Progenitor cell of endocrine pancreas (in vitro differentiated cells): Measurements from ENCODE around the gene ZCCHC8. TPM values are rescaled to one million over a fixed set of nuclear protein-coding genes. Genes with fewer than 3 reads are reported as not detected.

ENCODE experiments used
- DNase-seq: peaks from one replicate; pipeline ENCODE4 v3.0.0; 2021; ENCODE audit warnings: low spot score; ENCODE audit not compliant: unreplicated experiment
- H3K27ac Mint-ChIP-seq: 2 replicates; pipeline ENCODE4 v1.8.0; 2021; ENCODE audit warnings: mild to moderate bottlenecking, moderate library complexity, mixed read lengths
- H3K27me3 Mint-ChIP-seq: 2 replicates; pipeline ENCODE4 v1.8.0; 2021; ENCODE audit warnings: mixed read lengths
- H3K36me3 Mint-ChIP-seq: 2 replicates; pipeline ENCODE4 v1.8.0; 2022; ENCODE audit warnings: mixed read lengths; ENCODE audit not compliant: insufficient read depth
- H3K4me1 Mint-ChIP-seq: 2 replicates; pipeline ENCODE4 v1.8.0; 2021; ENCODE audit warnings: low read depth, mixed read lengths
- H3K4me3 Mint-ChIP-seq: 2 replicates; pipeline ENCODE4 v1.8.0; 2021; ENCODE audit warnings: low read depth, mild to moderate bottlenecking, moderate library complexity, mixed read lengths
- H3K9me3 Mint-ChIP-seq: 2 replicates; pipeline ENCODE4 v1.8.0; 2021; ENCODE audit warnings: low read depth, mixed read lengths
- total RNA-seq: library from RNA; stranded (reverse); gene quantifications from 2 replicates; pipeline ENCODE4 v1.2.1, GENCODE V29; 2021
- TF ChIP-seq, protein P1 (sequence below): fragments of 200-600 bp; sonication (generic); IDR thresholded peaks from one replicate; pipeline ENCODE4 v1.5.0; 2021; ENCODE audit warnings: antibody characterized with exemption, mild to moderate bottlenecking; ENCODE audit not compliant: unreplicated experiment

Gene ZCCHC8
- total RNA-seq, 1 donor from 2014 or later = 33.4 TPM

DNA sequence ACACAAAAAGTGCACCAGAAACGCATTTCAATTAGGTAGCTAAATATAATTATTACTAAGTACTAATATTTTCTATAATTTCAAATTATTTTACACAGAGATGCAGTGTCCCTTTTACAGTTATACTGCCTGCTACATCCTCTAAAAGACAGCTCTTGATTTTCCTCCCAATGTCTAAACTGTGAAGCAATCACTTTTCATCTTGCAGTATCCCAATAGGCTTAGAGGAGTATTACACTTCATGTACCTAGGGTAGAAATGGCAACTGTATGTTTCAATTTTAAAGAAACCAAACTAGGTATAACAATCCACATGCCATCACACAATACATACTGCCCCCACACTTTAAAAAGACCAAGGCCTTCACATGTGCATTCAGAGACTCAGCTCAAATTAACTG lies 18.7 kb upstream of the ZCCHC8 start:
- Mint-ChIP-seq H3K27ac (no peak overlapping the region), H3K4me3 (no peak overlapping the region), H3K27me3 (no peaks in the 10 kb centered on the region), H3K36me3 (peaks cover 39% of the 10 kb centered on the region), H3K4me1 (peaks cover 20% of the 10 kb centered on the region), H3K9me3 (no peaks in the 10 kb centered on the region)
- DNase-seq = no peak
- TF ChIP-seq, protein P1, sequence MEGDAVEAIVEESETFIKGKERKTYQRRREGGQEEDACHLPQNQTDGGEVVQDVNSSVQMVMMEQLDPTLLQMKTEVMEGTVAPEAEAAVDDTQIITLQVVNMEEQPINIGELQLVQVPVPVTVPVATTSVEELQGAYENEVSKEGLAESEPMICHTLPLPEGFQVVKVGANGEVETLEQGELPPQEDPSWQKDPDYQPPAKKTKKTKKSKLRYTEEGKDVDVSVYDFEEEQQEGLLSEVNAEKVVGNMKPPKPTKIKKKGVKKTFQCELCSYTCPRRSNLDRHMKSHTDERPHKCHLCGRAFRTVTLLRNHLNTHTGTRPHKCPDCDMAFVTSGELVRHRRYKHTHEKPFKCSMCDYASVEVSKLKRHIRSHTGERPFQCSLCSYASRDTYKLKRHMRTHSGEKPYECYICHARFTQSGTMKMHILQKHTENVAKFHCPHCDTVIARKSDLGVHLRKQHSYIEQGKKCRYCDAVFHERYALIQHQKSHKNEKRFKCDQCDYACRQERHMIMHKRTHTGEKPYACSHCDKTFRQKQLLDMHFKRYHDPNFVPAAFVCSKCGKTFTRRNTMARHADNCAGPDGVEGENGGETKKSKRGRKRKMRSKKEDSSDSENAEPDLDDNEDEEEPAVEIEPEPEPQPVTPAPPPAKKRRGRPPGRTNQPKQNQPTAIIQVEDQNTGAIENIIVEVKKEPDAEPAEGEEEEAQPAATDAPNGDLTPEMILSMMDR = no peak

DNA sequence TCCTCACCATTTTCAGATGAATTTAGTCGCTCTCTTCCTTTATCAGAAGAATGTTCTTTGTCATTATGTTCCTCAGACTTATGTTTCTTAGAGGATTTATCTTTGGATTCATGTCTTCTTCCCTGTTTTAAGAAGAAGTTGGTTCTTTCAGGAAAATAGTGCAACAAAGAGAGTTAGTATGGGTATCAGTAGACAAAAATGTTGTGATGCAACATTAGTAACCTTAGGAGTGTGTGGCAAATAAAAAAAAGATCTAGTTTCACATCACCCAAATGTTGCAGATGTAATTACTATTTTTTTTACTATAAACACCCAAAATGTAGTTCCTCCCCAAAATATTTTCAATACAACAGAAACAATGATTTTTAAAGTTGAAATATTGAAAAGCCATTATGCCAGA lies 18.2 kb upstream of the ZCCHC8 start:
- H3K27me3 Mint-ChIP-seq = no peaks in the 10 kb centered on the region
- H3K36me3 Mint-ChIP-seq = peaks cover 35% of the 10 kb centered on the region
- TF ChIP-seq, protein P1 = no peak
- H3K27ac Mint-ChIP-seq = no peak overlapping the region
- no peak for DNase-seq
- H3K4me3 Mint-ChIP-seq = no peak overlapping the region
- peaks cover 15% of the 10 kb centered on the region for H3K4me1 Mint-ChIP-seq
- no peaks in the 10 kb centered on the region for H3K9me3 Mint-ChIP-seq

DNA sequence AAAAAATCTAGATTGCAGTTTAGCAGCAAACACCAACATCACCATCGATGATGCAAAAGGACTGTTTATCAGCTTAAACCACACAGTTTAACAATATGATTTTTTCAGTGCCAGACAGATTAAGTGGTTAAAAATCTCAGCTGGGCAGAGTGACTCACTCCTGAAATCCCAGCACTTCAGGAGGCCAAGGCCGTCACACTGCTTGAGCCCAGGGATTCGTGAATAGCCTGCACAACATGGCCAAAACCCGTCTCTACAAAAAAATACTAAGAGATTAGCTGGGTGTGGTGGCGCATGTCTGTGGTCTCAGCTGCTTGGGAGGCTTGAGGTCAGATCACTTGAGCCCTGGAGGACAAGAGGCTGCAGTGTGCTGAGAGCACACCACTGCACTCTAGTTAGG lies 17.1 kb upstream of the ZCCHC8 start:
- H3K27ac Mint-ChIP-seq = no peak overlapping the region
- H3K36me3 Mint-ChIP-seq = peaks cover 35% of the 10 kb centered on the region
- no peak overlapping the region for H3K4me3 Mint-ChIP-seq
- H3K9me3 Mint-ChIP-seq = no peaks in the 10 kb centered on the region
- no peaks in the 10 kb centered on the region for H3K27me3 Mint-ChIP-seq
- TF ChIP-seq, protein P1 = no peak
- peaks cover 6% of the 10 kb centered on the region for H3K4me1 Mint-ChIP-seq
- no peak for DNase-seq

DNA sequence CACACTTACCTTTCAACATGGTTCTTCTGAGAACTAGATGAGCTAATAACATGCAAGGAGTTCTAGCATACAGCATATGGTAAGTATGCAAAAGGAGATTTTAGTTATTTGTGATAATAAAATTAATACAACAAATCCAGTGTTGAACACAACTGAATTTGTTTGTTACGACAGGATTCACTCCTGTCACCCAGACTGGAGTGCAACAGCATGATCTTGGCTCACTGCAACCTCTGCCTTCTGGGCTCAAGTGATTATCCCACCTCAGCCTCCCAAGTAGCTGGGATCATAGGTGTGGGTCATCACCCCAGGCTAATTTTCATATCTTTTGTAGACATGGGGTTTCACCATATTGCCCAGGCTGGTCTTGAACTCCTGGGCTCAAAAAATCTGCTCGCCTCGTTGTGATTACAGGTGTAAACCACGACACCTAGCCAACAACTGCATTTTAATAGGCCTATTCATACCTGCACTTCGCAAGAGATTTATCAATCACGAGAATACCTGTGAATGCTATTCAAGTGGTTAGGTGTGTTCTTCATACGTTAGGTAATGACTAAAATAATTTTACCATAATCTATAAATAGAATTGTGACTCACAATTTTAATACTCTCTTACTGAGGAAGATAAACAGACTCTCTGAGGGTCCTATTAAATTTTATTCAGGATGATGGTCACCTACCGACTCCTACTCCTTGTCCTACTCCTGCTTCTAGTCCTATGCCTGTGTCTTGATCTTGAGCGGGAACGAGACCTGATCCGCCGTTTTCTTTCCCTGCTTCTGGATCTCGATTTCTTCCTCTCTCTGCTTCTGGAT lies 16.0 kb upstream of the ZCCHC8 start:
- DNase-seq = no peak
- H3K36me3 Mint-ChIP-seq = peaks cover 39% of the 10 kb centered on the region
- TF ChIP-seq, protein P1 = no peak
- no peaks in the 10 kb centered on the region for H3K27me3 Mint-ChIP-seq
- no peaks in the 10 kb centered on the region for H3K4me1 Mint-ChIP-seq
- H3K9me3 Mint-ChIP-seq = no peaks in the 10 kb centered on the region
- no peak overlapping the region for H3K27ac Mint-ChIP-seq
- no peak overlapping the region for H3K4me3 Mint-ChIP-seq

DNA sequence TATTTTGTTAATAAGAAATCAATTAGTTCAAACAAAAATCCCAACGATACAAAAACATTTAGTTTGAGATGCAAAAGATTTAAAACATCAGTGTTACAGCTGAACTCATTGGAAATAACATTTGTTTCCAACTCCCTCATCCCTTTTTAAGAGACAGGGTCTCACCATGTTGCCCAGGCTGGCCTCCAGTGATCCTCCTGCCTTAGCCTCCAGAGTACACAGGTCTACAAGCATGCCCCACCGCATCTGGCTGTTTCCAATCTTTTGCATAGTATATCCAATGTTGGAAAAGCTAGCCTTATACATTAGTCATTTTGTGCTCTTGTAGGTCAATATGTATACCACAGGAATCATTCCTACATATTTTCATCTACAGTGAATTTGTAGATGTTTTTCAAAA lies 14.5 kb upstream of the ZCCHC8 start:
- DNase-seq = no peak
- Mint-ChIP-seq H3K27me3 (no peaks in the 10 kb centered on the region), H3K36me3 (peaks cover 38% of the 10 kb centered on the region), H3K4me3 (no peak overlapping the region), H3K27ac (peak overlapping the region; percentile 23), H3K4me1 (no peaks in the 10 kb centered on the region), H3K9me3 (no peaks in the 10 kb centered on the region)
- TF ChIP-seq, protein P1 = no peak
